PC-3 (cell line): ENCODE data around the gene MICOS13. TPM values are rescaled to one million over a fixed set of nuclear protein-coding genes. Genes with fewer than 3 reads are reported as not detected.

Experiments
- ATAC-seq: fragments of 200-7000 bp; cut with Tn5 transposase; 2 replicates; pipeline ENCODE4 v1.9.1; 2020; ENCODE audit warnings: mild to moderate bottlenecking, moderate library complexity
- BruUV-seq: library from RNA; stranded (reverse); fragments of 400-500 nt; replicated peaks from 2 replicates; lab custom pipeline; 2021; lab: Mats Ljungman, UMichigan
- CTCF ChIA-PET: fragments of 300-600 bp; sonication (Branson Sonifier 250); formaldehyde crosslinking; loops from one replicate; lab custom pipeline; 2022; ENCODE audit warnings: antibody characterized with exemption; lab: Charles Lee
- POLR2A ChIA-PET: fragments of 300-600 bp; sonication (Branson Sonifier 250); formaldehyde crosslinking; loops from one replicate; lab custom pipeline; 2022; ENCODE audit warnings: antibody characterized with exemption; ENCODE audit not compliant: unreplicated experiment; lab: Charles Lee
- DNase-seq: peaks from one replicate; pipeline ENCODE4 v3.0.0-alpha.2; 2015
- H2AFZ ChIP-seq: fragments of 300-600 bp; sonication (generic); 2 replicates; pipeline ENCODE4 v1.6.0; 2016; ENCODE audit warnings: antibody characterized with exemption, low read length
- H3F3A ChIP-seq: fragments of 300-600 bp; sonication (generic); one replicate; pipeline ENCODE4 v1.6.0; 2017; ENCODE audit warnings: antibody characterized with exemption, low read length, control low read depth, mild to moderate bottlenecking; ENCODE audit not compliant: unreplicated experiment
- H3K27ac ChIP-seq: fragments of 300-600 bp; sonication (generic); 2 replicates; pipeline ENCODE4 v1.5.1; 2016; ENCODE audit warnings: mild to moderate bottlenecking, low read length
- H3K27me3 ChIP-seq: fragments of 300-600 bp; sonication (generic); 2 replicates; pipeline ENCODE4 v1.6.1; 2016; ENCODE audit warnings: low read length, mixed read lengths
- H3K36me3 ChIP-seq: fragments of 300-600 bp; sonication (generic); 2 replicates; pipeline ENCODE4 v1.6.1; 2016; ENCODE audit warnings: low read depth, mixed run types, low read length, mixed read lengths
- H3K4me1 ChIP-seq: fragments of 300-600 bp; sonication (generic); 2 replicates; pipeline ENCODE4 v1.5.1; 2016; ENCODE audit warnings: low read length; ENCODE audit not compliant: insufficient read depth
- H3K4me2 ChIP-seq: fragments of 300-600 bp; sonication (generic); 2 replicates; pipeline ENCODE4 v1.6.0; 2016; ENCODE audit warnings: low read length
- H3K4me3 ChIP-seq: fragments of 300-600 bp; sonication (generic); 2 replicates; pipeline ENCODE4 v1.5.1; 2016; ENCODE audit warnings: mild to moderate bottlenecking, low read length, mixed read lengths
- H3K79me2 ChIP-seq: fragments of 300-600 bp; sonication (generic); 2 replicates; pipeline ENCODE4 v1.6.1; 2017; ENCODE audit warnings: low read length, mixed read lengths
- H3K9ac ChIP-seq: fragments of 300-600 bp; sonication (generic); 2 replicates; pipeline ENCODE4 v1.6.0; 2016; ENCODE audit warnings: mild to moderate bottlenecking, low read length
- H3K9me2 ChIP-seq: fragments of 300-600 bp; sonication (generic); replicated peaks from 2 replicates; pipeline ENCODE4 v1.6.1; 2016; ENCODE audit warnings: mixed run types, low read length, mixed read lengths
- H3K9me3 ChIP-seq: fragments of 300-600 bp; sonication (generic); 2 replicates; pipeline ENCODE4 v1.6.1; 2016; ENCODE audit warnings: low read length, mixed read lengths
- H4K20me1 ChIP-seq: fragments of 300-600 bp; sonication (generic); 2 replicates; pipeline ENCODE4 v1.6.1; 2016; ENCODE audit warnings: low read length, mixed read lengths
- EZH2 ChIP-seq: fragments of 300-600 bp; sonication (generic); IDR thresholded peaks from one replicate; pipeline ENCODE4 v1.6.1; 2017; ENCODE audit warnings: antibody characterized with exemption, mild to moderate bottlenecking, low read length; ENCODE audit not compliant: unreplicated experiment
- EZH2phosphoT487 ChIP-seq: fragments of 300-600 bp; sonication (generic); IDR thresholded peaks from 2 replicates; pipeline ENCODE4 v1.6.1; 2018; ENCODE audit warnings: mild to moderate bottlenecking, antibody characterized with exemption, low read length, borderline replicate concordance
- intact Hi-C: fragments of 100-400 bp; cut with micrococcal nuclease; formaldehyde crosslinking; loops from 2 replicates; pipeline ENCODE4 v1.9.0; 2023
- total RNA-seq: library from RNA; depleted of rRNA; stranded (reverse); fragments of >200 nt; gene quantifications from 2 replicates; pipeline ENCODE4 v1.2.3, GENCODE V29; 2014
- TF ChIP-seq, protein P1 (sequence below): fragments of 300-600 bp; sonication (generic); conservative IDR thresholded peaks from 2 replicates; pipeline ENCODE4 v1.5.1; 2017; ENCODE audit warnings: antibody characterized with exemption, low read depth, mild to moderate bottlenecking, low read length

MICOS13 gene
- total RNA-seq, 1 experiment from 2014 or later = 456 TPM

DNA sequence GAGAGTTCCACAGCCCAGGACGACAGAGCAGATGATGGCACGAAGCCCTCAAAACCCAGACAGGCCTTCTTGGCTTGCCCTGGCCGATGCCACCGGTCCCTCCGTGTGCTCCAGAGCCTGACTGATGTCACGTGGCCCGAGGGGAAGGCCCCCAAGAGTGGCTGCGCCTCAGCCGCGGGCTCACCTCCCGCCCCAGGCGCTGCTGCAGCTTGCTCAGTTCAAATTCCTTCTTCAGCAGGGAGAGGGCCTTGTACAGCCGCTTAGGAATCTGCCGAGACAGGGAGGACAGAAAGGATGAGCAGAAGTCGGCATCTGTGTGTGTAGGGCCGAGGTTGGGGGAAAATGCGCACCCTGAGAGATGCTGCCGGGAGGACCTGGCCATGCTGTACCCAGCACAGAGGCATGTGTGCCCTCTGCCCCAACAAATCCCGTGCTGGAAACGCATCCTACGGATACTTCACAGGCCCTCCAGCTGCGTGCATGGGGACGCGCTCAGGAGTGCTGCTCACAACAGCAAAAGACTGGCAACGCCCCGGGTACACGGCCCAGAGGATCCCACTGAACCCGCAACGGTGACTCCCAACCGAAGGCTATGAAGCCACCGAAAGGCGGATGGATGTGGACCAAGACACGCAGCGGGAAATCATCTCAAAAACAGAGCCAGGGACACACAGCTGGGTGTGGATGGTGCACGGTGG, 26.7 kb upstream of the MICOS13 start:
- Histone ChIP-seq H3K27ac (no peak overlapping the region), H3K4me3 (no peak overlapping the region), H3K36me3 (peaks cover 63% of the 10 kb centered on the region), H3F3A (no peaks in the 10 kb centered on the region), H2AFZ (no peak overlapping the region), H4K20me1 (no peaks in the 10 kb centered on the region), H3K79me2 (no peaks in the 10 kb centered on the region), H3K9me3 (no peaks in the 10 kb centered on the region), H3K9ac (no peak overlapping the region), H3K27me3 (no peaks in the 10 kb centered on the region), H3K9me2 (no peaks in the 10 kb centered on the region), H3K4me1 (0 out of 2 replicates have a peak, but pooled peaks cover 6% of the 10 kb centered on the region), H3K4me2 (no peak overlapping the region)
- intact Hi-C loops = no loop called here
- no peak for TF ChIP-seq EZH2
- TF ChIP-seq, protein P1, sequence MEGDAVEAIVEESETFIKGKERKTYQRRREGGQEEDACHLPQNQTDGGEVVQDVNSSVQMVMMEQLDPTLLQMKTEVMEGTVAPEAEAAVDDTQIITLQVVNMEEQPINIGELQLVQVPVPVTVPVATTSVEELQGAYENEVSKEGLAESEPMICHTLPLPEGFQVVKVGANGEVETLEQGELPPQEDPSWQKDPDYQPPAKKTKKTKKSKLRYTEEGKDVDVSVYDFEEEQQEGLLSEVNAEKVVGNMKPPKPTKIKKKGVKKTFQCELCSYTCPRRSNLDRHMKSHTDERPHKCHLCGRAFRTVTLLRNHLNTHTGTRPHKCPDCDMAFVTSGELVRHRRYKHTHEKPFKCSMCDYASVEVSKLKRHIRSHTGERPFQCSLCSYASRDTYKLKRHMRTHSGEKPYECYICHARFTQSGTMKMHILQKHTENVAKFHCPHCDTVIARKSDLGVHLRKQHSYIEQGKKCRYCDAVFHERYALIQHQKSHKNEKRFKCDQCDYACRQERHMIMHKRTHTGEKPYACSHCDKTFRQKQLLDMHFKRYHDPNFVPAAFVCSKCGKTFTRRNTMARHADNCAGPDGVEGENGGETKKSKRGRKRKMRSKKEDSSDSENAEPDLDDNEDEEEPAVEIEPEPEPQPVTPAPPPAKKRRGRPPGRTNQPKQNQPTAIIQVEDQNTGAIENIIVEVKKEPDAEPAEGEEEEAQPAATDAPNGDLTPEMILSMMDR = no peak
- TF ChIP-seq EZH2phosphoT487 = no peak
- no peak for DNase-seq
- CTCF ChIA-PET = no interaction called here
- ATAC-seq = no peak
- POLR2A ChIA-PET = no interaction called here
- BruUV-seq = no TSS peak

DNA sequence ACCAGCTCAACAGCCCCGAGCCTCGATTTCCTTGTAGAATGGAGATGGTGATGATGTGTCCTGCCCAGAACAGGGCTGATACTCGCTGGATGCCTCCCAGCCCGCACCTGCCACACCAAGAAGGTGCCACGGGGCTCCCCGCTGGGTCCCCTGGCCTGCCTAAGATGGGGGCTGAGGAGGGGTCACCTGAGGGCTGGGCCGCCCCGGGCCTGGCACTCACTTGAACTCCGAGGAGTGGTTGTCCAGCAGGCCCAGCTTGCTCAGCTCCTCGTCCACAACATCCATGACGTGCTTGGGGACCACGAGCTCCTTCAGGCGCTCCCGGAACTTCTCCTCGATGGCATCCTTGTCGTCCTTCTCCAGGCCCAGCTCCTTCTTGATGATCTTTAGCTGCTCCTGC, 25.2 kb upstream of the MICOS13 start:
- Histone ChIP-seq H3K4me1 (0 out of 2 replicates have a peak, but pooled peaks cover 6% of the 10 kb centered on the region), H2AFZ (no peak overlapping the region), H3F3A (no peaks in the 10 kb centered on the region), H3K79me2 (no peaks in the 10 kb centered on the region), H3K27ac (no peak overlapping the region), H3K4me3 (no peak overlapping the region), H4K20me1 (no peaks in the 10 kb centered on the region), H3K4me2 (no peak overlapping the region), H3K36me3 (peaks cover 57% of the 10 kb centered on the region), H3K9ac (no peak overlapping the region), H3K9me3 (no peaks in the 10 kb centered on the region), H3K27me3 (no peaks in the 10 kb centered on the region), H3K9me2 (no peaks in the 10 kb centered on the region)
- no TSS peak for BruUV-seq
- no peak for TF ChIP-seq EZH2phosphoT487
- TF ChIP-seq, protein P1 = no peak
- no peak for TF ChIP-seq EZH2
- ATAC-seq (no peak), DNase-seq (no peak)
- ChIA-PET CTCF (no interaction called here), POLR2A (no interaction called here)
- intact Hi-C loops = no loop called here
